HL-60/S4 treated with retinoic acid at 250 ng/mL for 4 days and 3 days (cell line): ENCODE measurements around the gene CEACAM20.
"Not testable (repeated sequence)": the region's sequence is repeated elsewhere in the genome, so short reads cannot be mapped to it uniquely, and the experiment has no call there.

Experiments used
- in situ Hi-C: fragments of 300-500 bp; cut with MboI; formaldehyde crosslinking; loops from 2 replicates; pipeline ENCODE4 v1.7.0; 2022; ENCODE audit warnings: low sequenced_read_pairs

CEACAM20 gene

DNA sequence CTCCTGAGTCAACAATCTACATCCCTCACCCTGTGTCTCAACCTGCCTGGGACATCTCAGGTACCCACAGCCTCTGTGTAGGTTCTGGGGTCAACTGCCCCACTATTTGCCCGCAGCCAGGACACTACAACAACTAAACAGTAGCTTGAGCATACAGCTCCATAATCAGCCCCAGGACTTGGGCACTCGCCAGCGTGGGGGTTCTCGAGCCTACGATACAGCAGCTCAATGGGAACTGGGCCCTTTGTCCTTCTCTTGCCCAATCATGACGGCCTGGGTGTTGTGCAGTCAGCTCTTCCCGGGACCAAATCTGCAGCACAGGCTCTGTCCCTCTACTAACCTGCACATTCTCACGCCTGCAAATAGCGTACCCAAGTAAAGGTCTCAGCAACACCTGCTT is 30.5 kb downstream of the CEACAM20 start:
- in situ Hi-C loops = no loop called here

DNA sequence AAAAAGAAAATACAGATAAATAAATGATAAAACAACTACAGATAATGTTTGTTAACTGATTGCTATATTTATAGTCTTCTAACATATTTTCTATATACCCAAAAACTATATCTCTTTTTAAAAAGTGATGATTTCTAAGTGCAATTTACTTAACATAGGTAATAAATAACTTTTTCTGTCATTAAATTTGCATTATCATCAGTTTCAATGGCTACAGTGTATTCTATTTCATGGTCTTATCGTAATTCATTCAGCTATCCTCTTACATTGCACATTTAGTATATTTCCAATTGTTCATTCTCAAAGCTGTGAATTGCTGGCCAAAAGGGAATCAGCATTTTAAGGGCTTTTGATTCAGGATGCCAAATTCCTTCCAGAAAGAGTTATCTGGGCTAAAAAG is 32.8 kb downstream of the CEACAM20 start:
- in situ Hi-C loops = no loop called here

GRCh38 chr19:44476559-44477408 is 52.7 kb downstream of the CEACAM20 start:
- in situ Hi-C loops = no loop called here

- in situ Hi-C loops = not testable (repeated sequence)
Measured at GRCh38 chr19:44468730-44469129, 60.7 kb downstream of the CEACAM20 start.

DNA sequence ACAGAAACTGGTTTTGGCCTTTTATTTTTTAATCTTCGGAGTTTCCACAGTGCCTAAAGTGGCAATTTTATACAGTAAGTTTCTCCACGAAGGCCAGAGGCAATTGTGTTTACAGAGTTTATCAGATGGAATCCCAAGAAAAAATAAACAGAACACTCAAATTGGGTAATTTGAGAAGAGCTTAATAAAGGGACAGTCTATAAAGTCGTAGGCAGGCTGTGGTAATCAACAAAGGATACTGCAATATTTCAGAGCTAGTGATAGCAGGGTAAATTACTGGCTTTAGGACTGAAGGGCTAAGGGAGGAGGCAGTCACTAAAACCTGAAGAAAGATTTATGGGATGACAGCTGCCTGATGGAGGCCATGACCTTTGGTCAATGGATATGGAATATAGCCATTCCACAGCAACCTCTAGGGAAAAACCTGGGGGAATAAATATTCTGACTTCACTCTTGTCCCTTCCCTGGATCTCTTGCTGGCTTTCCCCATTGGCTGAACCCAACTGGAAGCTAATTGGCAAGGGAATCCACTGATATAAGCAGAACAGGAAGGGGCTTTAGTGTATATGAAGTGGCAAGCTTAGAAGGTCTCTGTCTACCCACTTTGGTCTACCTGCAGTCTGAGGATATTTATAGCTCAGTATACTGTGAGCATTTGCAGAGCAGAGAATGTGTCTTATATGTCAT is 66.7 kb downstream of the CEACAM20 start:
- in situ Hi-C loops = not testable (repeated sequence)
